SK-MEL-5 (cell line): ENCODE results near the gene ARHGAP42. TPM values are rescaled to one million over a fixed set of nuclear protein-coding genes. Genes with fewer than 3 reads are reported as not detected.
"Not testable (repeated sequence)": the region's sequence is repeated elsewhere in the genome, so short reads cannot be mapped to it uniquely, and the experiment has no call there.

Experiments
- DNase-seq: peaks from one replicate; pipeline ENCODE4 v3.0.0-alpha.2; 2016; ENCODE audit warnings: low read depth, low spot score
- in situ Hi-C: cut with HindIII; loops from 2 replicates; pipeline ENCODE4 v1.10.0; 2016; ENCODE audit warnings: low sequenced_read_pairs, high pct_unique_total_duplicates, low pct_unique_long_range_greater_than_20kb
- total RNA-seq: library from RNA; depleted of rRNA; stranded (reverse); fragments of >200 nt; shearing (Covaris generic); gene quantifications from 2 replicates; pipeline ENCODE4 v1.2.3, GENCODE V29; 2014

The ARHGAP42 gene
- total RNA-seq, 1 experiment from 2014 or later = 18.3 TPM

DNA sequence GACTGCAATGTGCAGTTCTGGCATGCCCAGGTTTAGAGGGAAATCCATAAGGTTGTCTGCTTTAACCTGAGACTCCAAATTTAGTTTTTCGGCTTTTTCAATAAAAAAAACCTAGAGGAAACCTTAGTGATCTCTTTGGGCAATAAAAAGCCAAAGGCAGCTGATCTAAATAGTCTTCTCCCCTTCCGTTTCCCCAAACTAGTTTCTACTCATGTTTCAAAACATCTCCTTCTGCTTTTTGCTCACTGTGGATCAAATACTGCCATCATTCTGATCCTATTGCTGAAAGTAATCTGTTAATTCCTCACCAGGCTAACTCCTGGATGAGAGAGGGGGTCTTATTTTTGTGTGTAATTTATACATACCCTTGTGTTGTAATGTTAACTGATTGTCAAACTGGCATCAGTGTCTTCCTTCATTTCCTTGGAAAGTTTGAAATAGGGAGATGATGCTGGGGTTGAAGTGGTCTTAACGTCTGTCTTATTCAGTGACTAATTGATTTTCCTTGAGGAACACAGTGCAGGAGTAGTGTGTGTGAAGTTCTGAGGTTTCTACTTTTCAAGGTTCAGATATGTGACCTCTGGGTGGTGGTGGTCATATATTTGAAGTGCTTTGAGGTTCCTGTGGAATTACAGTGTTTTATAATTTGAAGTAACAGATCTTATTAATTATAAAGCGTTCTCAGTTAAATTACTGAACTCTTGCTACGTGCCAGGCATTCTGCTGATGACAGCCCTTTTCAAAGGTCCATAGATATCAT is 55.0 kb downstream of the ARHGAP42 start:
- no peak for DNase-seq
- in situ Hi-C loops = no loop called here

DNA sequence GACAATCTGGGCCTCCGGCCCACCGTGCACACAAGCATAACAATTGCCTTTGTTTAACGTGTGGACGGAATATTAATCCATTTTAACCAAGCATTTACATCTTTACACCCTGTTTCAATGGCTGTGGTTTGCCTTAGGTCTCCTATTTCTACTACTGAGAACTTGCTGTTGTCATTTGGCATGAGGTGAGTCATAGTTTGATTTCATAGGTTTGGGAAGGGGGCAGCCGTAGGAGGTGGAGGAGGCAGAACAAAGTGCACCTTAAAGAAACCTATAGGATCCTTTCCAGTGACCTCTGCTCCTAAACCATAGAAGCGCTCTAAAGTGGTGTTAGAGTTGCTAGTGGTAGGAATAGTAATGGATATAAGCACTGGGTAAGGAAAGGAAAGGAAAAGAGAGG is 59.4 kb downstream of the ARHGAP42 start:
- in situ Hi-C loops = no loop called here
- DNase-seq = no peak

GRCh38 chr11:100748153-100748552 is 61.1 kb downstream of the ARHGAP42 start:
- in situ Hi-C loops = no loop called here

GRCh38 chr11:100749887-100750565 is 62.9 kb downstream of the ARHGAP42 start:
- DNase-seq, in situ Hi-C loops: not testable (repeated sequence)

More at GRCh38 chr11:100748153-100748552, 61.1 kb downstream of the ARHGAP42 start:
- no peak for DNase-seq

DNA sequence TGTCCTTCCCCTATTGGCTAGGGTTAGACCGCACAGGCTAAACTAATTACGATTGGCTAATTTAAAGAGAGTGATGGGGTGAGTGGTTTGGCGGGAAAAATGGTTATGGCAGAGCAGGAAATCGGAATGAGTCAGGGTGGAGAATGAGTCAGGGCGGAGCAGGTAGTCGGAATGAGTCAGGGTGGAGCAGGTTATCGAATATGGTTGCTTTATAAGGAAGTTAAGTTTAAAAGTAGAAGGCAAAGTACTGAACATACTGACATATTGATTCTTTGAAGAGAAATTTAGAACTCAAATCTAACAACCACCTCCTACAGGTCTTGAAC is 63.4 kb downstream of the ARHGAP42 start:
- DNase-seq, in situ Hi-C loops: not testable (repeated sequence)

GRCh38 chr11:100752371-100753171 is 65.5 kb downstream of the ARHGAP42 start:
- in situ Hi-C loops = no loop called here
- DNase-seq = no peak

DNA sequence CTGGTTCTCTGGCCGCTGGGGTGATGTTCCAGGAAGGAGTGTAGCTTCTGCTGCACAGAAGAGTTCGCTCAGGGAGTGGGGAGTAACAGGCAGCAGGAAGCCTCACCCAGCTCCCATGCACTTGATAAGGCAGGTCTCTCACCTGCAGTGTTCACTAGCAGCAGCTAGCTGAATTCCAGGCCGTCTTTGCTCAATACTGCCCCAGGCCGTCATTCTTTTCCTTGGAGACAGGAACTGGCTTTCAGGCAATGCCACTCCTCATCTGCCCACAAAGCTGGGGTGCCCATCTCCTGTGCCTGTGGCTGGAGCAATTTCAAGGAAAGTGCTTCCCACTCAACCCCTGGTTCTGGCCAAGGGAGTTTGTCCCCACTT is 66.1 kb downstream of the ARHGAP42 start:
- in situ Hi-C loops = no loop called here
- DNase-seq = no peak

DNA sequence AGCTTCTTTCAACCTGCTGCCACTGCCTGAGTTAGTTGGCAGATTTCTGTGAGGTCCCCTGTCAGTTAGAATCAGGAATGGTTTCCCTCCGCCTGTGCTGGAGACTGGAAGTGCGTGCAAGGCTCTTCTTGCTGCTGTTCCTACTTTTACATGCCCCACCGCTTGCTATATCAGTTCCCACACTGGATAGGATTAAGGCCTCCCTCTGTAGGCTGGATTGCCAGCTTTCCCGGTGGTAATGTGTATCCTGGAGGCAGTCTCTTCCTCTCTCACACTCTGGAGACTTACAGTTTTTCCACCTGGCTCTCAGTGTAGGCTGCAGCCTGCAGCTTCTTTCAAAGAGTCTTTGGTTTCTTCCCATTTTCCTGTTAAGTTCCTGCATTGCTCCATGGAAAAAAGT is 66.5 kb downstream of the ARHGAP42 start:
- DNase-seq = no peak
- in situ Hi-C loops = no loop called here

GRCh38 chr11:100756559-100756958 is 69.5 kb downstream of the ARHGAP42 start:
- DNase-seq = no peak
- in situ Hi-C loops = no loop called here

DNA sequence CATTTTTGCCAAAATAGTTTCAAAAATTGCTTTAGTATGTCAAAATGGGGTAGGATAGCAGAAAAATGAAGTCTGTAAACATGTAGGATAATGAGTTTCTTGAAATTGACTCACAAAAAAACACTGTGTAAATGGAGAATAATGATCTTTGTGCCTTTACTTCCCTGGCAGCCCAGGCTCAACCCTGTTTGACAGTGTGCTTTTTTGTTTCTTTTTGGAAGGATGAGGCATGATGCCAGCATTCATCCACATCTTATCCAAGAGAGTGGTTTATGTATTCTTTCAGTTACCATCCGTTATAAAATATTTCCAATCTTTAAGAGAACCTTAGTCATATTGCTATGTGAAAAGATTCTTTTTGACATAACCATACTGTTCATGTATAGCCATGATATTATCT is 70.6 kb downstream of the ARHGAP42 start:
- in situ Hi-C loops = no loop called here
- DNase-seq = peak; percentile 68

GRCh38 chr11:100759106-100759505 is 72.0 kb downstream of the ARHGAP42 start:
- DNase-seq = no peak
- in situ Hi-C loops = no loop called here

GRCh38 chr11:100759856-100760255 is 72.8 kb downstream of the ARHGAP42 start:
- DNase-seq = no peak
- in situ Hi-C loops = no loop called here

GRCh38 chr11:100760744-100761143 is 73.7 kb downstream of the ARHGAP42 start:
- in situ Hi-C loops = no loop called here
- no peak for DNase-seq

DNA sequence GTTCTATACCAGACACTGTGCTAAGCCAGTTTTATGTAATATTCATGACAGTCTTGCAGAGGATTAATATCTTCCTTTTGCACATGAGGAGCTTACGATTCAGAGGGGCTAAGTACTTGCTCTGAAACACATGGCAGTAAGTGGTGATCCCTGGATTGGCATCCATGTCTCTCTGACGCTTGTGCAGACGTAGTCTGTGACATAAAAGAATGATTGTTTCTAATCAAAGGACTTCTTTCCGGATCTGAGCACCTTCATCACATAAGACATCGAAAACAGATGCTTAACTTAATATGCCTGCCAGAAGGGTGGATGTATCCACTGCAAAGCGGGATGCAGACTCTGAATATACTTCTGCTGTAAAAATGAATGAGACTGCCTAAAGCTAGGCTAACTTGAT is 74.8 kb downstream of the ARHGAP42 start:
- in situ Hi-C loops = no loop called here

GRCh38 chr11:100766764-100767163 is 79.7 kb downstream of the ARHGAP42 start:
- DNase-seq = no peak
- in situ Hi-C loops = no loop called here

More for the DNA sequence above, 74.8 kb downstream of the ARHGAP42 start:
- DNase-seq = peak; percentile 61

- no peak for DNase-seq
- in situ Hi-C loops = no loop called here
These were observed 82.1 kb downstream of the ARHGAP42 start for GRCh38 chr11:100769165-100769564.

DNA sequence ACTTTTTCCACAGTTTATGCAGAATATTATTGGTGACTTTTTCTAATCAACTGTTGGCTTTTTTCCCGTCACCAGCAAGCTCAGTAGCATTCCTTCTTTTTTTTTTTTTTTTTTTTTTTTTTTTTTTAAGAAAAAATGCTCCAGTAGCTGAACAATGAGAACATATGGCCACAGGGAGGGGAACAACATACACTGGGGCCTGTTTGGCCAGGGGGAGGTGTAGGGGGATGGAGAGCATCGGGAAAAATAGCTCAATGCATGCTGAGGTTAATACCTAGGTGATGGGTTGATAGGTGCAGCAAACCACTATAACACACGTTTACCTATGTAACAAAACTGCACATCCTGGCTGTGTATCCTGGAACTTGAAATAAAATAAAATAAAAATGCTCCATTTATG is 82.5 kb downstream of the ARHGAP42 start:
- in situ Hi-C loops = no loop called here
- DNase-seq = no peak

GRCh38 chr11:100774132-100774531 is 87.0 kb downstream of the ARHGAP42 start:
- in situ Hi-C loops = no loop called here
- DNase-seq = no peak
